A673 (cell line): ENCODE data around the gene ATG12.

Experiments used
- CTCF ChIP-seq: fragments of 300-800, 200-600 bp; sonication (generic); conservative IDR thresholded peaks from 2 replicates; pipeline ENCODE4 v1.5.1; 2017; ENCODE audit warnings: low read depth, mild to moderate bottlenecking, antibody characterized with exemption, low read length, moderate library complexity, mixed read lengths
- EZH2 ChIP-seq: fragments of 200-600 bp; sonication (generic); IDR thresholded peaks from 2 replicates; pipeline ENCODE4 v1.6.1; 2017; ENCODE audit warnings: borderline replicate concordance, low read depth, mild to moderate bottlenecking, mixed read lengths, antibody characterized with exemption, low read length; ENCODE audit not compliant: poor library complexity, severe bottlenecking

DNA sequence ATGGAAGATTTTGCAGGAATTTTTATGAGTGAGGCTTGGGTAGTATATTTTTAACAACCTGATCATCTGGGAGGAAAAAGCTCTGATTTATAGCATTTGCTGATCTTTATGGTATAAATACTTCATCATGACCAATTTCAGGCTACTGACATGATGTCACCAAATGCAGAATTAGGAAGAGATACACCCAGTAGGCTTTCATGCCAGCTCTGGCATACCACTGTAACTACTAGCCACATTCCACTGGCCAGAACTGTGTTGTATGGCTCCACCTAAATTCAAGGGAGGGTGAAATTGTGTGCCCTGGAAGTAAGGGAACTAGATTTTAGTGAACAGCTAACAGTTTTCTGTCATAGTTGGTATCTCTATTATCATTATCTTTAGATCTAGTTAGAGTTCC is 18.0 kb upstream of the ATG12 start:
- no peak for TF ChIP-seq CTCF
- no peak for TF ChIP-seq EZH2
